Right cardiac atrium (tissue), 5 donors: Measurements from ENCODE around the gene LONP1. TPM values are rescaled to one million over a fixed set of nuclear protein-coding genes. Genes with fewer than 3 reads are reported as not detected.
A peak's percentile ranks its signal among the peaks of the same experiment; 100 is the strongest.
"Not testable (repeated sequence)": the region's sequence is repeated elsewhere in the genome, so short reads cannot be mapped to it uniquely, and the experiment has no call there.

Source experiments
- ATAC-seq, 2 donors: fragments of 200-7000 bp; cut with Tn5 transposase; one replicate each; pipeline versions ENCODE4 v1.8.0 to v1.9.1; 2020; ENCODE audit warnings: moderate library complexity in 2 of 2, mild to moderate bottlenecking in 1 of 2
- DNase-seq, 3 donors: peaks; one replicate each; pipeline ENCODE4 v3.0.0-alpha.2; 2020
- H3K27ac ChIP-seq: one replicate; pipeline ENCODE4 v1.5.1; 2013; ENCODE audit warnings: mild to moderate bottlenecking, low read length, control low read depth, moderate library complexity
- H3K27me3 ChIP-seq: one replicate; pipeline ENCODE4 v1.6.1; 2013; ENCODE audit not compliant: control insufficient read depth, insufficient read depth
- H3K4me1 ChIP-seq: one replicate; pipeline ENCODE4 v1.6.1; 2013; ENCODE audit warnings: low read length; ENCODE audit not compliant: control insufficient read depth, insufficient read depth
- H3K4me3 ChIP-seq: one replicate; pipeline ENCODE4 v1.5.1; 2013; ENCODE audit warnings: low read length, control low read depth
- H3K9me3 ChIP-seq: one replicate; pipeline ENCODE4 v1.6.1; 2013; ENCODE audit warnings: low read length; ENCODE audit not compliant: control insufficient read depth
- WGBS: extraction: QIAGEN DNeasy Blood & Tissue Kit; methylation state at CpG from one replicate; pipeline ENCODE4 v1.1.7; 2013; 5-methylcytosine and 5-hydroxymethylcytosine counted together
- intact Hi-C, 4 donors: fragments of 100-400 bp; cut with DNase I; formaldehyde crosslinking; loops; one replicate each; pipeline versions ENCODE4 v1.11.0 to v1.14.0; 2022 to 2023
- polyA plus RNA-seq: library from polyadenylated mRNA; stranded (reverse); fragments of 200-250 nt; gene quantifications from one replicate; pipeline ENCODE4 v1.2.3, GENCODE V29; 2013
- total RNA-seq, 4 donors: library from RNA; stranded (reverse); fragmentation: NEBNext Ultra II Directional; extraction: Animal tissue kit (Norgen Biotek cat#: 25700); gene quantifications; one replicate each; pipeline ENCODE4 v1.2.1, GENCODE V29; 2021
- donor health status: healthy with polysubstance abuse.
- donor health status: DM: no; HTN: yes; CAD: no.
- donor health status: DM: no; HTN: no; CAD: no.
- donor health status: DM: no; HTN: yes; CAD: no; lungs with severe emphysema.
- donor health status: DM: yes; HTN: yes; CAD: no.

LONP1 gene
- total and polyA plus RNA-seq, 5 donors = 55.4 to 66.2 (median 60.3) TPM

- ATAC-seq (no peak), DNase-seq (no peak)
- intact Hi-C loops = no loop called here
- no peak overlapping the region for H3K4me3 ChIP-seq
- H3K4me1 ChIP-seq = no peaks in the 10 kb centered on the region
- H3K27ac ChIP-seq = no peak overlapping the region
- WGBS = 97% methylated on average over 8 of the region's 8 CpGs
- no peaks in the 10 kb centered on the region for H3K9me3 ChIP-seq
- no peaks in the 10 kb centered on the region for H3K27me3 ChIP-seq
Measured at GRCh38 chr19:5711025-5711424, 8.9 kb downstream of the LONP1 start.

- Histone ChIP-seq H3K4me1 (no peaks in the 10 kb centered on the region), H3K27ac (no peak overlapping the region), H3K9me3 (no peaks in the 10 kb centered on the region), H3K27me3 (no peaks in the 10 kb centered on the region), H3K4me3 (no peak overlapping the region)
- DNase-seq = peak in 1 of 3 donors; percentile 58
- ATAC-seq = peak in 1 of 2 donors; percentile 12
- intact Hi-C loops = no loop called here
- WGBS = 91% methylated on average over 37 of the region's 37 CpGs
Measured at GRCh38 chr19:5707576-5708575, 12.1 kb downstream of the LONP1 start.

- 95% methylated on average over 35 of the region's 35 CpGs for WGBS
- H3K4me3 ChIP-seq = no peak overlapping the region
- intact Hi-C loops = no loop called here
Measured at GRCh38 chr19:5706876-5707573, 12.9 kb downstream of the LONP1 start.

GRCh38 chr19:5705552-5705951 is 14.4 kb downstream of the LONP1 start:
- ATAC-seq = no peak

More at GRCh38 chr19:5706876-5707573, 12.9 kb downstream of the LONP1 start:
- ATAC-seq (no peak), DNase-seq (peak in 1 of 3 donors; percentile 36)
- no peak overlapping the region for H3K27ac ChIP-seq
- no peaks in the 10 kb centered on the region for H3K27me3 ChIP-seq
- no peaks in the 10 kb centered on the region for H3K9me3 ChIP-seq
- no peaks in the 10 kb centered on the region for H3K4me1 ChIP-seq

GRCh38 chr19:5703819-5704818 is 15.8 kb downstream of the LONP1 start:
- WGBS = 96% methylated on average over 40 of the region's 40 CpGs
- peak in 1 of 2 donors; percentile 2 for ATAC-seq
- Histone ChIP-seq H3K4me1 (no peaks in the 10 kb centered on the region), H3K4me3 (no peak overlapping the region), H3K27ac (no peak overlapping the region), H3K27me3 (no peaks in the 10 kb centered on the region), H3K9me3 (no peaks in the 10 kb centered on the region)
- intact Hi-C loops = no loop called here
- peak in 1 of 3 donors; percentile 12 for DNase-seq

More at GRCh38 chr19:5705552-5705951, 14.4 kb downstream of the LONP1 start:
- Histone ChIP-seq H3K9me3 (no peaks in the 10 kb centered on the region), H3K27me3 (no peaks in the 10 kb centered on the region), H3K27ac (no peak overlapping the region), H3K4me1 (no peaks in the 10 kb centered on the region), H3K4me3 (no peak overlapping the region)
- peak in 2 of 3 donors; percentile 12 to 60 for DNase-seq
- intact Hi-C loops = no loop called here
- WGBS = 85% methylated on average over 16 of the region's 16 CpGs

- H3K4me3 ChIP-seq, H3K27ac ChIP-seq, intact Hi-C loops, H3K4me1 ChIP-seq, H3K27me3 ChIP-seq, H3K9me3 ChIP-seq, ATAC-seq: not testable (repeated sequence)
- peak in 1 of 3 donors; percentile 63 for DNase-seq
- WGBS = 93% methylated on average over 15 of the region's 28 CpGs
Measured at GRCh38 chr19:5702053-5702410, 17.9 kb downstream of the LONP1 start.

- ATAC-seq (no peak), DNase-seq (no peak)
- H3K9me3 ChIP-seq = no peaks in the 10 kb centered on the region
- intact Hi-C loops = no loop called here
- H3K4me3 ChIP-seq = no peak overlapping the region
- no peak overlapping the region for H3K27ac ChIP-seq
- no peaks in the 10 kb centered on the region for H3K4me1 ChIP-seq
- WGBS = 94% methylated on average over 22 of the region's 22 CpGs
- no peaks in the 10 kb centered on the region for H3K27me3 ChIP-seq
Measured at GRCh38 chr19:5700455-5701092, 19.4 kb downstream of the LONP1 start.

GRCh38 chr19:5698635-5699422 is 21.1 kb downstream of the LONP1 start:
- Histone ChIP-seq H3K27me3 (no peaks in the 10 kb centered on the region), H3K4me3 (no peak overlapping the region), H3K4me1 (no peaks in the 10 kb centered on the region), H3K27ac (no peak overlapping the region), H3K9me3 (no peaks in the 10 kb centered on the region)
- DNase-seq = no peak
- no peak for ATAC-seq
- 91% methylated on average over 38 of the region's 38 CpGs for WGBS
- intact Hi-C loops = no loop called here

GRCh38 chr19:5697890-5698634 is 21.9 kb downstream of the LONP1 start:
- Histone ChIP-seq H3K4me1 (no peaks in the 10 kb centered on the region), H3K27me3 (no peaks in the 10 kb centered on the region), H3K9me3 (no peaks in the 10 kb centered on the region), H3K4me3 (no peak overlapping the region), H3K27ac (no peak overlapping the region)
- peak in 1 of 2 donors; percentile 9 for ATAC-seq
- intact Hi-C loops = no loop called here
- WGBS = 77% methylated on average over 30 of the region's 30 CpGs
- peak in 1 of 3 donors; percentile 39 for DNase-seq
